Liver (tissue), 9 donors: ENCODE results near the gene PRR23E. TPM values are rescaled to one million over a fixed set of nuclear protein-coding genes. Genes with fewer than 3 reads are reported as not detected.

Experiments used
- DNase-seq: peaks from one replicate; pipeline ENCODE4 v3.0.0-alpha.2; 2017; ENCODE audit warnings: low spot score
- H3K27ac ChIP-seq, 2 donors: one replicate each; pipeline ENCODE4 v1.7.0; 2013; ENCODE audit warnings: inconsistent platforms in 2 of 2, low read length in 2 of 2, control low read depth in 1 of 2, low read depth in 1 of 2, mild to moderate bottlenecking in 1 of 2
- H3K27me3 ChIP-seq, 4 donors: one replicate each; pipeline versions ENCODE4 v1.6.1 to v1.7.0; 2013; ENCODE audit warnings: low read length in 3 of 4, inconsistent platforms in 1 of 4, mild to moderate bottlenecking in 1 of 4, moderate library complexity in 1 of 4; ENCODE audit not compliant: control insufficient read depth in 4 of 4, insufficient read depth in 4 of 4
- H3K36me3 ChIP-seq, 4 donors: one replicate each; pipeline versions ENCODE4 v1.6.1 to v1.7.0; 2013; ENCODE audit warnings: low read length in 3 of 4, mild to moderate bottlenecking in 3 of 4, low read depth in 1 of 4, moderate library complexity in 1 of 4; ENCODE audit not compliant: control insufficient read depth in 4 of 4, insufficient read depth in 3 of 4
- H3K4me1 ChIP-seq, 4 donors: one replicate each; pipeline versions ENCODE4 v1.6.1 to v1.7.0; 2013; ENCODE audit warnings: low read length in 3 of 4, mild to moderate bottlenecking in 3 of 4, moderate library complexity in 1 of 4; ENCODE audit not compliant: control insufficient read depth in 4 of 4, insufficient read depth in 4 of 4
- H3K4me3 ChIP-seq, 3 donors: one replicate each; pipeline versions ENCODE4 v1.6.1 to v1.7.0; 2013; ENCODE audit warnings: low read length in 3 of 3, control low read depth in 1 of 3, low read depth in 1 of 3, mild to moderate bottlenecking in 1 of 3
- H3K9ac ChIP-seq, 2 donors: one replicate each; pipeline ENCODE4 v1.7.0; 2013; ENCODE audit warnings: low read length in 2 of 2, mild to moderate bottlenecking in 2 of 2, moderate library complexity in 2 of 2, control low read depth in 1 of 2, low read depth in 1 of 2
- H3K9me3 ChIP-seq, 4 donors: one replicate each; pipeline versions ENCODE4 v1.6.1 to v1.7.0; 2013; ENCODE audit warnings: low read length in 3 of 4; ENCODE audit not compliant: control insufficient read depth in 4 of 4
- EGR1 ChIP-seq, 2 donors: IDR thresholded peaks; 2 replicates each; pipeline ENCODE4 v1.6.1; 2016 to 2018; ENCODE audit warnings: antibody characterized with exemption in 2 of 2, low read depth in 2 of 2
- FOXA1 ChIP-seq: IDR thresholded peaks from 2 replicates; pipeline ENCODE4 v1.6.1; 2016; ENCODE audit warnings: antibody characterized with exemption
- FOXA2 ChIP-seq: IDR thresholded peaks from 2 replicates; pipeline ENCODE4 v1.6.1; 2016; ENCODE audit warnings: antibody characterized with exemption
- GABPA ChIP-seq, 2 donors: IDR thresholded peaks in 1 of 2; conservative IDR thresholded peaks in 1 of 2; 2 replicates each; pipeline ENCODE4 v1.6.1; 2016; ENCODE audit warnings: antibody characterized with exemption in 2 of 2, mild to moderate bottlenecking in 1 of 2, moderate library complexity in 1 of 2
- JUND ChIP-seq, 2 donors: IDR thresholded peaks; 2 replicates each; pipeline ENCODE4 v1.6.1; 2016; ENCODE audit warnings: antibody characterized with exemption in 2 of 2
- MAX ChIP-seq: IDR thresholded peaks from 2 replicates; pipeline ENCODE4 v1.6.1; 2016; ENCODE audit warnings: antibody characterized with exemption
- RAD21 ChIP-seq, 2 donors: IDR thresholded peaks; 2 replicates each; pipeline ENCODE4 v1.6.1; 2016; ENCODE audit warnings: antibody characterized with exemption in 2 of 2, mild to moderate bottlenecking in 2 of 2
- RXRA ChIP-seq, 2 donors: IDR thresholded peaks; 2 replicates each; pipeline ENCODE4 v1.6.1; 2017 to 2018; ENCODE audit warnings: antibody characterized with exemption in 2 of 2, mild to moderate bottlenecking in 1 of 2
- SP1 ChIP-seq: IDR thresholded peaks from 2 replicates; pipeline ENCODE4 v1.6.1; 2018; ENCODE audit warnings: antibody characterized with exemption, mild to moderate bottlenecking
- TAF1 ChIP-seq: conservative IDR thresholded peaks from 2 replicates; pipeline ENCODE4 v1.6.1; 2016; ENCODE audit warnings: antibody characterized with exemption, mild to moderate bottlenecking
- WGBS: extraction: QIAGEN DNeasy Blood & Tissue Kit; methylation state at CpG from one replicate; pipeline ENCODE4 v1.1.7; 2013; 5-methylcytosine and 5-hydroxymethylcytosine counted together
- polyA plus RNA-seq, 2 donors: library from polyadenylated mRNA; stranded (reverse) in 1 of 2; unstranded in 1 of 2; fragments of 200-250 nt in 1 of 2; fragments of >200 nt in 1 of 2; fragmentation: Nextera tagmentation in 1 of 2; extraction: Ambion mirVana in 1 of 2; gene quantifications; one replicate each; pipeline versions ENCODE4 v1.2.1 to v1.2.3, GENCODE V29; 2013 to 2015
- total RNA-seq, 2 donors: library from RNA; depleted of rRNA; stranded (reverse); fragments of >200 nt; gene quantifications; one replicate each; pipeline ENCODE4 v1.2.3, GENCODE V29; 2014
- TF ChIP-seq, protein P1 (sequence below): IDR thresholded peaks from 2 replicates; pipeline ENCODE4 v1.6.1; 2016; ENCODE audit warnings: antibody characterized with exemption
- TF ChIP-seq, protein P2 (sequence below): IDR thresholded peaks from 2 replicates; pipeline ENCODE4 v1.6.1; 2016; ENCODE audit warnings: antibody characterized with exemption, mild to moderate bottlenecking
- donor health status: healthy.
- donor health status: healthy.
- donor health status: healthy.
- donor health status: healthy.
- donor health status: healthy.

The PRR23E gene
- total and polyA plus RNA-seq, 4 donors, result not detected

DNA sequence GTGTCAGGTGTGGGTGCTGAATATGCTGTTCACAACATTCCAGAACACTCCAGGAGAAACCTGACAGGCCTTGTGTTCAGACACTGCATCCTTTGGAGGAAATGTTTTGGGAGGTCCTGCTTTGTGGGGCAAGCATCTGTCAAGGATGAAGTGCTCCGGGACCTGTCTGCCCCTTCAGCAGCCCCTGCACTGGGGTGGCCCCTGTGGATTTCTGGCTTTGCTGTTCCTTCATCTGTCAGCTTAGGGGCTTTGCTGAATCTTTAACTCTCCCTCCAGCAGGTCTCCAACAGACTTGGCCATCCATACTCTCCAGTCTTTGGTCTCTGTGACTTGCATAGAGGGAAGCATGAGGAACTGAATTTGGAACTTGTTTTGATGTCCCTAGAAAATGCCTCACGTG, 3.1 kb downstream of the PRR23E start:
- H3K9ac ChIP-seq, result no peak overlapping the region
- TF ChIP-seq, protein P1, sequence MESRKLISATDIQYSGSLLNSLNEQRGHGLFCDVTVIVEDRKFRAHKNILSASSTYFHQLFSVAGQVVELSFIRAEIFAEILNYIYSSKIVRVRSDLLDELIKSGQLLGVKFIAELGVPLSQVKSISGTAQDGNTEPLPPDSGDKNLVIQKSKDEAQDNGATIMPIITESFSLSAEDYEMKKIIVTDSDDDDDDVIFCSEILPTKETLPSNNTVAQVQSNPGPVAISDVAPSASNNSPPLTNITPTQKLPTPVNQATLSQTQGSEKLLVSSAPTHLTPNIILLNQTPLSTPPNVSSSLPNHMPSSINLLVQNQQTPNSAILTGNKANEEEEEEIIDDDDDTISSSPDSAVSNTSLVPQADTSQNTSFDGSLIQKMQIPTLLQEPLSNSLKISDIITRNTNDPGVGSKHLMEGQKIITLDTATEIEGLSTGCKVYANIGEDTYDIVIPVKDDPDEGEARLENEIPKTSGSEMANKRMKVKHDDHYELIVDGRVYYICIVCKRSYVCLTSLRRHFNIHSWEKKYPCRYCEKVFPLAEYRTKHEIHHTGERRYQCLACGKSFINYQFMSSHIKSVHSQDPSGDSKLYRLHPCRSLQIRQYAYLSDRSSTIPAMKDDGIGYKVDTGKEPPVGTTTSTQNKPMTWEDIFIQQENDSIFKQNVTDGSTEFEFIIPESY, result no peak
- TF ChIP-seq, protein P2, sequence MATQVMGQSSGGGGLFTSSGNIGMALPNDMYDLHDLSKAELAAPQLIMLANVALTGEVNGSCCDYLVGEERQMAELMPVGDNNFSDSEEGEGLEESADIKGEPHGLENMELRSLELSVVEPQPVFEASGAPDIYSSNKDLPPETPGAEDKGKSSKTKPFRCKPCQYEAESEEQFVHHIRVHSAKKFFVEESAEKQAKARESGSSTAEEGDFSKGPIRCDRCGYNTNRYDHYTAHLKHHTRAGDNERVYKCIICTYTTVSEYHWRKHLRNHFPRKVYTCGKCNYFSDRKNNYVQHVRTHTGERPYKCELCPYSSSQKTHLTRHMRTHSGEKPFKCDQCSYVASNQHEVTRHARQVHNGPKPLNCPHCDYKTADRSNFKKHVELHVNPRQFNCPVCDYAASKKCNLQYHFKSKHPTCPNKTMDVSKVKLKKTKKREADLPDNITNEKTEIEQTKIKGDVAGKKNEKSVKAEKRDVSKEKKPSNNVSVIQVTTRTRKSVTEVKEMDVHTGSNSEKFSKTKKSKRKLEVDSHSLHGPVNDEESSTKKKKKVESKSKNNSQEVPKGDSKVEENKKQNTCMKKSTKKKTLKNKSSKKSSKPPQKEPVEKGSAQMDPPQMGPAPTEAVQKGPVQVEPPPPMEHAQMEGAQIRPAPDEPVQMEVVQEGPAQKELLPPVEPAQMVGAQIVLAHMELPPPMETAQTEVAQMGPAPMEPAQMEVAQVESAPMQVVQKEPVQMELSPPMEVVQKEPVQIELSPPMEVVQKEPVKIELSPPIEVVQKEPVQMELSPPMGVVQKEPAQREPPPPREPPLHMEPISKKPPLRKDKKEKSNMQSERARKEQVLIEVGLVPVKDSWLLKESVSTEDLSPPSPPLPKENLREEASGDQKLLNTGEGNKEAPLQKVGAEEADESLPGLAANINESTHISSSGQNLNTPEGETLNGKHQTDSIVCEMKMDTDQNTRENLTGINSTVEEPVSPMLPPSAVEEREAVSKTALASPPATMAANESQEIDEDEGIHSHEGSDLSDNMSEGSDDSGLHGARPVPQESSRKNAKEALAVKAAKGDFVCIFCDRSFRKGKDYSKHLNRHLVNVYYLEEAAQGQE, result no peak
- TF ChIP-seq SP1, result no peak
- peaks cover 3 to 15% (median 5%) of the 10 kb centered on the region in 4 donors for H3K9me3 ChIP-seq
- no peak overlapping the region for H3K4me3 ChIP-seq
- 86% methylated on average over 2 of the region's 2 CpGs for WGBS
- DNase-seq, result no peak
- no peaks in the 10 kb centered on the region for H3K4me1 ChIP-seq
- peaks cover 0 to 1% (median 0%) of the 10 kb centered on the region in 4 donors for H3K36me3 ChIP-seq
- no peak overlapping the region for H3K27ac ChIP-seq
- no peaks in the 10 kb centered on the region for H3K27me3 ChIP-seq

GRCh38 chr3:127196466-127197299, 3.8 kb downstream of the PRR23E start:
- Histone ChIP-seq H3K27me3 (no peaks in the 10 kb centered on the region), H3K36me3 (peaks cover 0 to under 1% (median 0%) of the 10 kb centered on the region in 4 donors), H3K27ac (no peak overlapping the region), H3K4me1 (no peaks in the 10 kb centered on the region), H3K9ac (no peak overlapping the region), H3K9me3 (peaks cover 2 to 11% (median 5%) of the 10 kb centered on the region in 4 donors), H3K4me3 (no peak overlapping the region)
- no peak for DNase-seq
- WGBS, result 86% methylated on average over 15 of the region's 15 CpGs
- TF ChIP-seq TAF1 (no peak), EGR1 (IDR thresholded peaks at IDR 0.05; ENCODE audit: low read depth in 2 of 2) (no peak), FOXA1 (no peak), FOXA2 (no peak), RXRA (IDR thresholded peaks at IDR 0.05) (no peak), SP1 (no peak), MAX (no peak), JUND (IDR thresholded peaks at IDR 0.05) (no peak), GABPA (IDR thresholded peaks at IDR 0.05 in 1 of 2, conservative IDR thresholded peaks at IDR 0.05 in 1 of 2) (no peak), RAD21 (IDR thresholded peaks at IDR 0.05) (no peak)
- TF ChIP-seq, protein P2, result no peak
